DND-41 (cell line): ENCODE results near the gene RPUSD1.

Source experiments
- CTCF ChIP-seq: IDR thresholded peaks from 2 replicates; pipeline ENCODE4 v1.5.1; 2012; ENCODE audit warnings: borderline replicate concordance, low read length, moderate library complexity, mild to moderate bottlenecking; ENCODE audit not compliant: poor library complexity, severe bottlenecking; ENCODE audit errors: extremely low read depth
- EZH2 ChIP-seq: IDR thresholded peaks from 3 replicates; pipeline ENCODE4 v1.6.1; 2012; ENCODE audit warnings: borderline replicate concordance, low read depth, mild to moderate bottlenecking, moderate library complexity, low read length, inconsistent platforms; ENCODE audit not compliant: severe bottlenecking

- TF ChIP-seq CTCF = no peak
- no peak for TF ChIP-seq EZH2
Measured at GRCh38 chr16:822174-822908, 34.2 kb upstream of the RPUSD1 start.
